ENCODE data around the gene HOXB1.

DNA sequence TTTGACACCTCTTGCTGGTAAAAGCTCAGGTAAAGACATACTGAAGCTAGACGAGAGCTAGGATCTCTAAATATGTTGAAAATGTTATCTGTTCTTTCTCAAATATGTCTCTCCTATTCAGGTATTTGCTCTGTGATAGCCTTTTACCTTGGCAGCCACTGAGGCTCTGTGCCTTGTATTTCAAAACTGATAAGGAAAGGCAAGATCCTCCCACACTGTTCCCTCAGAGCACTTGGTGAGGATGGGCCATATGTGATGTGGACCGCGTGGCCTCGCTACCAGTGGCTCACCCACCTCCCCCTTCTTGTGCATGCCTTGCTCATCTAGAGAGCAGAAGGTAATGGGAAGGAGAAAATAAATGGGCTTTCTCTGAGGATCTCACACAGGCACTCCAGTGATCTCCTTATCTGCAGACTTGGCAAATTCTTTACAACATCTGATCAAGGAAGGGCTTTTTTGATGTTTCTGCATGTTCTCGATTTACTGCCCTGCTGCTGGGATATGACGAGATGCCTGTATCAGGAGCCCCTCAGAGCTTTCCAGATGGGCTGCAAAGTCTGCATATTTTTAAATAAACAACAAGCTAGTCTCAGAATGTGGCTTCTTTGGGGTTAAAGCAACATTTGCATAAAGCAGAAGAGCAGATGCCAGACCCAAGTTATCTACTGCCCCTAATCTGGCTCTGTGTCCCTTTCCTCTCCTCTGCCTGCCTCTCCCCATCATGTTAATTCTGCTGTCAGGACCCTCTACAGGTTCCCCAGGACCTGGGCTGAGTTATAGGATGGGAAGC lies 16.9 kb downstream of the HOXB1 start:
- TF ChIP-seq, protein P1, sequence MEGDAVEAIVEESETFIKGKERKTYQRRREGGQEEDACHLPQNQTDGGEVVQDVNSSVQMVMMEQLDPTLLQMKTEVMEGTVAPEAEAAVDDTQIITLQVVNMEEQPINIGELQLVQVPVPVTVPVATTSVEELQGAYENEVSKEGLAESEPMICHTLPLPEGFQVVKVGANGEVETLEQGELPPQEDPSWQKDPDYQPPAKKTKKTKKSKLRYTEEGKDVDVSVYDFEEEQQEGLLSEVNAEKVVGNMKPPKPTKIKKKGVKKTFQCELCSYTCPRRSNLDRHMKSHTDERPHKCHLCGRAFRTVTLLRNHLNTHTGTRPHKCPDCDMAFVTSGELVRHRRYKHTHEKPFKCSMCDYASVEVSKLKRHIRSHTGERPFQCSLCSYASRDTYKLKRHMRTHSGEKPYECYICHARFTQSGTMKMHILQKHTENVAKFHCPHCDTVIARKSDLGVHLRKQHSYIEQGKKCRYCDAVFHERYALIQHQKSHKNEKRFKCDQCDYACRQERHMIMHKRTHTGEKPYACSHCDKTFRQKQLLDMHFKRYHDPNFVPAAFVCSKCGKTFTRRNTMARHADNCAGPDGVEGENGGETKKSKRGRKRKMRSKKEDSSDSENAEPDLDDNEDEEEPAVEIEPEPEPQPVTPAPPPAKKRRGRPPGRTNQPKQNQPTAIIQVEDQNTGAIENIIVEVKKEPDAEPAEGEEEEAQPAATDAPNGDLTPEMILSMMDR (conservative IDR thresholded peaks at IDR 0.05), result no peak
- TF ChIP-seq EZH2 (IDR thresholded peaks at IDR 0.05; ENCODE audit: low read depth), result no peak

Data from PC-9 (cell line).